COLO829 (cell line): Measurements from ENCODE around the gene RASSF10.

Experiments used
- DNase-seq: peaks from one replicate; pipeline ENCODE4 v3.0.0; 2012; ENCODE audit warnings: low spot score

RASSF10 gene

GRCh38 chr11:12994476-12994875 lies 14.6 kb upstream of the RASSF10 start:
- no peak for DNase-seq

- no peak for DNase-seq
These were observed 13.9 kb upstream of the RASSF10 start for GRCh38 chr11:12995188-12995587.

DNA sequence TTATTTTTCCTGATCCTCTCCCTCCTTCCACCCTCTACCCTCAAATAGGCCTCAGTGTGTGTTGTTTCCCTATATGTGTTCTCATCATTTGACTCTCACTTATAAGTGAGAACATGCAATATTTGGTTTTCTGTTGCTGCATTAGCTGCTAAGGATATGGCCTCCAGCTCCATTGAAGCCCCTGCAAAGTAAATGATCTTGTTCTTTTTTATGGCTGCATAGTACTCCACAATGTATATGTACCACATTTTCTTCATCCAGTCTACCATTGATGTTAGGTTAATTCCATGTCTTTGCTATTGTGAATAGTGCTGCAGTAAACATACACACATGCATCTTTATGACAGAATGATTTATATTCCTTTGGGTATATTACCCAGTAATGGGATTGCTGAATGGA lies 13.3 kb upstream of the RASSF10 start:
- DNase-seq, result no peak

DNA sequence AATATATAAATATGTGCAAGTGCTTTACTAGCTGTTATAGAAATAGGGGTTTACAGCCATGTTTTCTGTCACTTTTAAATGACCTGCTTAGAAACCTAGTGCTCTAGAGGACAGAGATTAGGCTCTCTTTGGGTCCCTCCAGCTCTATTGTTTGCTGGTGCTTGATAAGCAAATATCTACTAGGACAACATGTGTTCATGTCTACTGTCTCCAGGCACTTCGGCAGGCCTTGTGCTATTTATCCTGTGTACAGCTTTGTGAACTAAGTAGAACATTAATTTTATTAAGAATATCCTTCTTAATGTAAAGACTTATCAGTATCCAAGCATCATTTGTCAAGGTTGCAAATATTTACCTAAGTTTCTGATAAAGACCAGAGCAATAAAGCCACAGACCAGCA lies 11.9 kb upstream of the RASSF10 start:
- no peak for DNase-seq

GRCh38 chr11:12998336-12998735 lies 10.8 kb upstream of the RASSF10 start:
- DNase-seq, result no peak

- DNase-seq, result no peak
These were observed 9.5 kb upstream of the RASSF10 start for GRCh38 chr11:12999597-12999996.

DNA sequence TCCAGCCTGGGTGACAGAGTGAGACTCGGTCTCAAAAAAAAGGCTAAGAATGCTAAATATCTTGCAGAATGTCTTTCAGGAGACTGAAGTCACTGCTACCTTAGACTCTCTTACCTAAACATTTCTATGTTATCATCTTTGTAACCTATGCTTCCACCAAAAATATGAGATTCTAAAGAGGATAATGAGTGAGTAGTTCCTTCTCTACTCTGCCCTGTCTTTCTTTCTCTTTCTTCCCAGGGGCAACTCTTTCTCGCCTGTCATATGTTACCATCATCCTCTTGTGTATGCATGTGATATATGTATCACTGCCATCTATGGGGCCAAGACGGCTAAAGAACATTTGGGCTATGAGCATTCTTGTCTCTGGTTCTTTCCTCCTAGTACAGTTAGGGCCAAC lies 9.0 kb upstream of the RASSF10 start:
- DNase-seq, result no peak

DNA sequence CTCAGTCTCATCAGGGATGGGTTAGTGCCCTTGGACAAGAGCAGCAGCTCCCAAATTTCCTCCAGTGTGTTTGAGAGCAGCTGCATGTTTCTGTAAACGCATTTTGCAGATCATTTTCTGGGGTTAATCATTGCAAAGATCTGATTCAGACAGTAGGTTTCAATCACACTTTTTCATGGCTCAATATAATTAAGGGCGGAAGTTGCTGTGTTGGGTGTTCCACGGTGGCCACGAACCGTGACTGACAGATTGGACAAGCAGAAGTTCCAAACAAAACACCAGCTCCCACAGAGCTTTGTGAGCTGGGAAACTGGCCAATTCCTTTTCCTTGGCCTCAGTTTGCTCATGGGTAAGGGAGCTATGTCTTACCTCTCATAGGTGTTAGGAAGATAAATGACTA lies 8.4 kb upstream of the RASSF10 start:
- no peak for DNase-seq

- DNase-seq, result no peak
These were observed 5.2 kb upstream of the RASSF10 start for GRCh38 chr11:13003736-13004493.

DNA sequence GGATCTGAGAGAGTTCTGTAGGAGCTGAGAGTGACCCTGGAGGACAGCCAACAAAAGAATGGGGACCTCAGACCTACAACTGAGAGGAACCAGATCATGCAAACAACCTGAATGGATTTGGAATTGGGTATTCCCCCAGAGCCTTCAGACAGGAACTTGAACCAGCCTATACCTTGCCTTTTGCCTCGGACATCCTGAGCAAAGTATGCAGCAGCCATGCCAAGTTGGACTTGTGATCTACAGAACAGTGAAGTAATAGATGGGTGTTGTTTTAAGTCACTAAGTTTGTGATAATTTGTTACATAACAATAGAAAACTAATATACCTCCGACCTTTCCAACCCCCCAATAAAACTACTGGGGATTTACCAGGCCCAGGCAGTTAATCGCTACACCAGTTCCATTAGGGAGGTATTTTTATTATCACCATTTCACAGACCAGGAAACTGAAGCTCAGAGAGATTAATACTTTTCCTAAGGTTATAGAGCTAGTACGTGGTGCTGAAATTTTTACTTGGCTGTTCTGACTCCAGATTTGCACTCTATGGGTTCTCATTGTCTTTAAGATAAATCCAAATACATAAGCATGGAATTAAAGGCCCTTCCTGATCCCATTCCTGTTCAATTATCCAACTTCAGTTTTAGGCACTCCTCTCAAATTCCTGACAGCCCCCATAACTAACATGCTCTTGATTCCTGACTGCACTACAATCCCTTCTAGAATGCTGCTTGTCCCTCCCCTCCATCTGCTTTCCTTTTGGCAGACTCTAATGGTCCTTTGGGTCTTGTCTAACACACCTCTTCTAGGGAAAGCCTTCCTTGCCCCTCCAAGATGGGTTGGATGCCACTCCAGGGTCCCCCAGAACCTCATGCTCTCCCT lies 1.7 kb upstream of the RASSF10 start:
- no peak for DNase-seq

- DNase-seq, result no peak
These were observed 1.1 kb upstream of the RASSF10 start for GRCh38 chr11:13008061-13008435.

DNA sequence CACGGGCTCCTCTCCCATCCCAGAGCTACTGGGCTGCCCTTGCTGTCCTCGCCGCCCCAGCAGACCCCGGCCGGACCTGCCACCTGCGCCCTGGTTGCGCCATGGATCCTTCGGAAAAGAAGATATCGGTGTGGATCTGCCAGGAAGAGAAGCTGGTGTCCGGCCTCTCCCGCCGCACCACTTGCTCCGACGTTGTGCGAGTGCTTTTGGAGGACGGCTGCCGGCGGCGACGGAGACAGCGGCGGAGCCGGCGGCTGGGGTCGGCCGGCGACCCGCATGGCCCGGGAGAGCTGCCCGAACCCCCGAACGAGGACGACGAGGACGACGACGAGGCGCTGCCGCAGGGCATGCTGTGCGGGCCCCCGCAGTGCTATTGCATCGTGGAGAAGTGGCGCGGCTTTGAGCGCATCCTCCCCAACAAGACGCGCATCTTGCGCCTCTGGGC lies 382 bp downstream of the RASSF10 start:
- DNase-seq, result no peak

- no peak for DNase-seq
These were observed 1.0 kb downstream of the RASSF10 start for GRCh38 chr11:13009921-13010748.

DNA sequence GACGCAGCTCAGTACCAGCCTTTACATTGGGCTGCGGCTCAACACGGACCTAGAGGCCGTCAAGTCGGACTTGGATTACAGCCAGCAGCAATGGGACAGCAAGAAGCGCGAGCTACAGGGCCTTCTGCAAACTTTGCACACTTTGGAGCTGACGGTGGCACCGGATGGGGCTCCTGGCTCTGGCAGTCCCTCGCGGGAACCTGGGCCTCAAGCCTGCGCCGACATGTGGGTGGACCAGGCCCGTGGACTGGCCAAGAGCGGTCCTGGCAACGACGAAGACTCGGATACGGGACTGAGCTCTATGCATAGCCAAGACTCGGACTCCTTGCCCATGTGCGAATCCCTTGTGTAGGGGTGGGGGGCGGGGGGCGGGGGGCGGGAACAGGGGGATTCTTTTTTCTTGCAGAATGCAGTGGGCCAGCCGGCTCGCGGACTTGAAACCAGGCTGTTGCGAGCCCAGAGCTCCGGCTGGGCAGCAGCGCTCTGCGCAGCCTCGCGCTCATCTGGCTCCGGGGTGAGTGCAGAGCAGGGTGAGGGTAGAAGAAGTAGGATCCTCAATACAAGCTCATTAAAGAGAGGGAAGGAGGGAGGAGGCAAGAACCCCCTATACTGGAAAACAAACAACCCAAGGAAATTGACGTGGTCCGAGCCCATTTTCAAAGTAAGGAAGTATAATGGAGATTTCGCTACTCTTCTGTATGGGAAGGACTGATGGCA lies 1.8 kb downstream of the RASSF10 start:
- DNase-seq, result no peak

GRCh38 chr11:13011466-13012055 lies 2.4 kb downstream of the RASSF10 start:
- no peak for DNase-seq

DNA sequence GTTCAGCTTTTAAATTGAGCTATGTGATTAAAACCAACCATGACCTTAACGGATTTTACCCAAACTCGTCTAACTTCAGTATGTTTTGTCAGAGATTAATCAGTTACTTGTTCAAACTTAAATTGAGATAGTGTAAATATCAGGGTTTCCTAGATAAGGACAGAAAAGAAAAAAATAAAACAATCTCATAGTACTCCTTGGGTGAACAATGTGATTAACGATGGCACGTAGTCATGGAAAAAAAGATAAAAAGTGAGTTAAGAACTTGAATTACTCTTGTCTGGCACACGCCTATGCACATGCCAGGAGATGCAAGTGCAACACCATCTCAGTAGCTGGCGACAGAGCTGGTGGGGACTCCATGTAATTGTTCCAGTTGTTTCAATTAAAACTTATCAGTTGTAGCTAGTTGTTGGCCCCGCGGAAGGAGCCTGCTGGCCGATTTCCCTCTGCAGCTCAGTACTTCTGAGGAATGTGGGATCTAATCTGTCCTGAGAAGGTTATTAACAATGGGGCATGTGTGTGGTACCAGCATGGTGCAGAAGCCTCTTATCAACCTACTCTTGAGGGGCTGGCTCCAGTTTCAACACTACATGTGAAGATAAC lies 3.0 kb downstream of the RASSF10 start:
- DNase-seq, result no peak

DNA sequence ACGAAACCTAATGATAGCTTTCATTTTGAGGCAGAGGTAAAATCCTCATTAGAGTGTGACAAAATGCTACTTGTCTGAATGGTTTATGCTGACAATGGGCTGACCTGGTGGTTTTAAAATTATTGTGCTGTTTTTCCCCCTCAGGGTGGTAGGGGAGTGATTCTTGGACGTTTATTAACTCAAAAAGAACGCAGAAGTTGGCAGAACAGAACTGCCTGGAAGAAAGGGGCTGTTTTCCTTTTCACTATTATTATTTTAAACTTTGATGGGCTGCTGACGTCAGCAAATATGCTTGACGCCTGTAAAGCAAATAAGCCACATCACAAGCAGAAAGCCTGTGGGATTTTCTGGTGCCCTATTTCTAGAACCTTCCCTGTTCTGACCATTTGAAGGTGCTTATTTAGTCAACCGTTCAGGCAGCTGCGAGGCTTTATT lies 4.0 kb downstream of the RASSF10 start:
- DNase-seq, result no peak

- no peak for DNase-seq
These were observed 6.6 kb downstream of the RASSF10 start for GRCh38 chr11:13015753-13016152.

GRCh38 chr11:13016415-13016814 lies 7.3 kb downstream of the RASSF10 start:
- DNase-seq, result no peak

DNA sequence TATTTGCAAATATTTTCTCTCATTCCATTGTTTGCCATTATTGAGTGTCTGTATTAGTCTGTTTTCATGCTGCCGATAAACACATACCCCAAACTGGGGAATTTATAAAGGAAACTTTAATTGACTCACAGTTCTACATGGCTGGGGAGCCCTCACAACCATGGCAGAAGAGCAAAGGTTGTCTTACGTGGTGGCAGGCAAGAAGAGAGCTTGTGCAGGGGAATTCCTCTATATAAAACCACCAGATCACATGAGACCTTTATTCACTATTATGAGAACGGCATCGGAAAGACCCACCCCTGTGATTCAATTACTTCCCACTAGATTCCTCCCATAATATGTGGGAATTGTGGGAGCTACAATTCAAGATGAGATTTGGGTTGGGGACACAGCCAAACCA lies 10.2 kb downstream of the RASSF10 start:
- DNase-seq, result no peak

DNA sequence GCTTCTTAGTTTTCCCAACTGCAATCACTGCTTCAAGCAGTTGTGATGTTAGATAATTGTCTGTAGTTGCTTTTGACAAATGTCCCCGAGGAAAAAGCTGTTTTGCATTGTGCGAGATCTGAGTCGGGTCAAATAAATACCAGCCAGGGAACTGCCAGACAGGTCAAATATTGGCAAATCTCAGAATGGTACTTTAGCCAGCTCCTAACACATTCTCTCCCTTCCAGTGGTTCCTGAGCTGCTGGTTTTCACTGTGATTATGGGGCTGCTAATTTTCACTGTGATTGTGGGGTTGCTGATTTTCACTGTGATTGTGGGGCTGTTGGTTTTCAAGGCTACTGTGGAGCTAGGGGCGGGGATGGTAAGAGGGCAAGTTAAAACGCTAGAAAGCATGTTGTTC lies 14.3 kb downstream of the RASSF10 start:
- DNase-seq, result no peak
